Superior temporal gyrus (tissue), 1 donor: ENCODE data around the gene GPN2.

ENCODE experiments used
- DNase-seq: peaks from one replicate; pipeline ENCODE4 v3.0.0-alpha.2; 2016; ENCODE audit errors: extremely low spot score

The GPN2 gene

GRCh38 chr1:26832249-26832960 lies 57.7 kb downstream of the GPN2 start:
- no peak for DNase-seq

DNA sequence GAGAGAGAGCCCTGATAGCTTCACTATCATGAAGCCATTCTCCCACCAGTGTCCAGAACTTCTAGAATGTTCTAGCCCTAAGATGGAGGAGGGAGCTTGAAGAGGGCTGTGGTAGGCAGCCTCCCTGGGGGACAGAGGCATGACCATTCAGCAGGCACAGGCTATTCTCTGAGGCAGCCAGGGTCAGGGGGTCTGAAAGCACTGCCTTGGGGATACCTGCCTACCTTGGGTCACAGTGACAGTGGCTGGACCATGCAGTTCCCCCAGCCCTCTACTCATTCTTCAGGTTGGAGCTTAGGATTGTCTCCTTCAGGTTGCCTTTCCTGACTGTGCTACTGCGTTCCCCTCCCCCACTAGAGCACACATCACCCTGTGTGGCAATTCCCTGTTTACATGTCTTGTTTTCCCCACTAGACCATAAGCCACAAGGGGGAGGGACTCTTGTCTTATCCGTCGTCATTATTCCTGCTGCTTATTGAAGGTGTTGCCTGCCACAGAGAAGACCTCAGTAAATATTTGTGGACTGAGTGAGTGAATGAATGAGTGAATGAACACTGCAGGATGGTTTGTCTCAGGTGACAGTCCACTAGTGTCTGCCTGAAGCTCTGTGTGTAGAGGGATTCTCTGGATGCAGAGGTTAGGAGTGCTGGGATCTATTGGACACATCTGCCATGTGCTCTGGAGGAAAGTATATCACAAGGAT lies 58.4 kb downstream of the GPN2 start:
- no peak for DNase-seq

GRCh38 chr1:26831059-26831458 lies 59.0 kb downstream of the GPN2 start:
- no peak for DNase-seq

- no peak for DNase-seq
These were observed 60.7 kb downstream of the GPN2 start for GRCh38 chr1:26829184-26829911.

- DNase-seq: no peak
These were observed 61.6 kb downstream of the GPN2 start for GRCh38 chr1:26828411-26828991.

DNA sequence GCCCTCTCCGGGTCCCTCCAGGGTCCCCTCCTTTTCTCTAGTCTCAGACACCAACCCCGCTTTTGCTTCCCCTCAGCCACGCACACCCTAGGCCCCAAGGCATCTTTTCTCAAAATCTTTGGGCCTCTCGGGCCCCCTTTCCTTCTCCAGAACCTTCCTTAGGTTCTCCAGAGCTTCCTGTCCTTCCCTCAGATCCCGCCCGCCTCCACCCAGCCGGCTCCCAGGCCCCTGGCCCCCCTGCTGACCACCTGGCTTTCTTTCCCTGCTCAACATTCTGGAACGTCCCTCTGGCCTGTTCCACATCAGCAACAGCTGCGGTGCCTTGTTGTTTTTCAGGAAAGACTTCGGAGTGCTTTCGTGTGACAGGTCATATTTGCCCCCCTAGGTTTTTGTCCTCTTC lies 62.4 kb downstream of the GPN2 start:
- DNase-seq: no peak

DNA sequence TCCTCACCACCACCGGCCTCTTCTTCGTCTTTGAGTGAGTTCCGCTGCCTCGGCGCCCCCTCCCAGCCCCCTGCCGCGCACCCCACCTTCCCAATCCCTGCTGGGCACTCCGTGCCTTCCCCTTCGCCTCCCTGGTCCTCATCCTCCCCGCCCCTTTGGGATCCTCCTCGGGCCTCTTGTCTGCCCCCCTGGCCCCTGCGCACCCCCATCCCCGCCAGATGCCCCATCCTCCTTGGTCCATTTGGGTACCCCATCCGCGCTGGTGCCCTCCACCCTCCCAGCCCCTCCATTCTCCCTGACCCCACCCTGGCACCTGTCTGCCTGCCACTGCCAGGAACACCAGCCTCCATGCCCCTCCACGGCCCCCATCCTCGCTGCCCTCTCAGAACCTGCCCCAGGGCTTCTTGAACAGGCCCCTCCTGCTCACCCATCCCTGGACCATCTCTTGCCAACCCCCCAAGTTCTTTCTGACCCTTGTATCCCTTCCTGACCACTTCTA lies 62.9 kb downstream of the GPN2 start:
- no peak for DNase-seq

GRCh38 chr1:26826261-26827105 lies 63.6 kb downstream of the GPN2 start, which contains the start of gene ZDHHC18:
ZDHHC18 (plus strand) TSS chr1:26826688; CDS start chr1:26826805, 117 bp downstream.
- peak; percentile 54 for DNase-seq
